ENCODE results near the gene CACNA1S. TPM values are rescaled to one million over a fixed set of nuclear protein-coding genes. Genes with fewer than 3 reads are reported as not detected.

The CACNA1S gene
- total RNA-seq, 2 experiments from 2014 or later, result not detected

DNA sequence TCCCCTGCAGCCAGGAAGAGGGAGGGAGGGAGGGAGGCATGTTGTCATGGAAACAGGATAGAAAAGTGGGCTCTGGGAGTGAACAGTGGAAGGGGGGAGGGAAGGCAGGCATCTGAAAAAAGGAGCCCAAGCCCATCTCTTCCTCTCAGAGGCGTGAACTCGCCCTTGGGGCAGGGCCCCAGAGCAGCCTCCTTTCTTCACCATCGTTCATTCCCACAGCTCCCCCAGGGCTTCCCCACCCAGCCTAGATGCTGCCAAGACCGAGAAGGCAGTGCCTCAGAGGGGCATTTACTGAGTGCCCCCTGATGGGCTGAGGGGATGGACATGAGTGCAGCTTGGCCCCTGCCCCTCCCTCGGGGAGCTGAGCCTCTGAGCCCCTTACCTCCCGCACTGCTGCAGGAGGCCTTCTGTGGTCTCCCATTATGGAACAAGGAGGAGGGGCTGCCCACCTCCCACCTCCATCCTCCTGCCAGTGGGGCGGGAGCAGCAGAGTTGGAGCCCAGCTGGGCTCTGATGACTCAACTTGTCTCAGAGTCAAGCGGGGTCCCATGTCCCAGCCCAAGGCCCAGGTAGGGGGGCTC lies 49.6 kb downstream of the CACNA1S start:
- no peaks in the 10 kb centered on the region for H3K36me3 Mint-ChIP-seq (ENCODE audit: low read depth)
- intact Hi-C loops (cut with DNase I, micrococcal nuclease), result no loop called here
- H3K27me3 Mint-ChIP-seq, result peaks cover 9% of the 10 kb centered on the region
- no peak overlapping the region for H3K27ac ChIP-seq (ENCODE audit: low read depth in 1 of 2, low read length in 2 of 2)
- peaks cover 0 to 4% of the 10 kb centered on the region in 2 experiments for H3K27me3 ChIP-seq (ENCODE audit: control insufficient read depth in 1 of 2, insufficient read depth in 2 of 2, low read length in 2 of 2)
- DNase-seq, result no peak
- H3K4me1 ChIP-seq (ENCODE audit: insufficient read depth, low read length), result no peaks in the 10 kb centered on the region
- TF ChIP-seq, protein P1, sequence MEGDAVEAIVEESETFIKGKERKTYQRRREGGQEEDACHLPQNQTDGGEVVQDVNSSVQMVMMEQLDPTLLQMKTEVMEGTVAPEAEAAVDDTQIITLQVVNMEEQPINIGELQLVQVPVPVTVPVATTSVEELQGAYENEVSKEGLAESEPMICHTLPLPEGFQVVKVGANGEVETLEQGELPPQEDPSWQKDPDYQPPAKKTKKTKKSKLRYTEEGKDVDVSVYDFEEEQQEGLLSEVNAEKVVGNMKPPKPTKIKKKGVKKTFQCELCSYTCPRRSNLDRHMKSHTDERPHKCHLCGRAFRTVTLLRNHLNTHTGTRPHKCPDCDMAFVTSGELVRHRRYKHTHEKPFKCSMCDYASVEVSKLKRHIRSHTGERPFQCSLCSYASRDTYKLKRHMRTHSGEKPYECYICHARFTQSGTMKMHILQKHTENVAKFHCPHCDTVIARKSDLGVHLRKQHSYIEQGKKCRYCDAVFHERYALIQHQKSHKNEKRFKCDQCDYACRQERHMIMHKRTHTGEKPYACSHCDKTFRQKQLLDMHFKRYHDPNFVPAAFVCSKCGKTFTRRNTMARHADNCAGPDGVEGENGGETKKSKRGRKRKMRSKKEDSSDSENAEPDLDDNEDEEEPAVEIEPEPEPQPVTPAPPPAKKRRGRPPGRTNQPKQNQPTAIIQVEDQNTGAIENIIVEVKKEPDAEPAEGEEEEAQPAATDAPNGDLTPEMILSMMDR (IDR thresholded peaks at IDR 0.05), result no peak
- H3K9me3 ChIP-seq (ENCODE audit: control insufficient read depth in 1 of 2, insufficient read depth in 1 of 2, low read length in 2 of 2), result no peaks in the 10 kb centered on the region
- ChIA-PET CTCF (no interaction called here), POLR2A (no interaction called here)
- peaks cover 6% of the 10 kb centered on the region for H3K4me1 Mint-ChIP-seq (ENCODE audit: low read depth)
- no peak overlapping the region for H3K27ac Mint-ChIP-seq
- no peaks in the 10 kb centered on the region for H3K9me3 Mint-ChIP-seq
- no peak overlapping the region for H3K4me3 Mint-ChIP-seq
- no peak overlapping the region for H3K4me3 ChIP-seq (ENCODE audit: low read length)
- no peaks in the 10 kb centered on the region for H3K36me3 ChIP-seq (ENCODE audit: insufficient read depth, low read length)
- ATAC-seq (ENCODE audit: poor library complexity), result no peak

DNA sequence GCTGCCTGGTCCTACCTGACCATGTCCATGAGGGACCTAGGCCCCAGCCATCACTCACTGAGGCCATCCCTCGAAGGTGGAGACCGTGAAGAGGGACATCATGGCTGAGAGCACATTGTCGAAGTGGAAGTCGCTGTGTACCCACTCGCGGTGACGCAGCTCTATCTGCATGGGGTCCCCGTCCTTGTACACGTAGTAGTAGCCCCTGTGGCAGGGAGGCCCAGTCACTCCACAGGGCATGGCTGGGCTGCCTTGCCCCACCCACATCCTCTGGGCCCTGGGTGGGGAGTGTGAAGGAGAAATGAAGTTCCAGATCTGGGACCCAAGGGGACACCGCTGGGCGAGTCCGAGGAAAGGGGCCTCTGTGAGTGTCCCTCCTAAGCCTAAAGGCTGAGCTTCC lies 50.3 kb downstream of the CACNA1S start:
- Histone ChIP-seq H3K27me3 (ENCODE audit: control insufficient read depth in 1 of 2, insufficient read depth in 2 of 2, low read length in 2 of 2) (peaks cover 0 to 4% of the 10 kb centered on the region in 2 experiments), H3K9me3 (ENCODE audit: control insufficient read depth in 1 of 2, insufficient read depth in 1 of 2, low read length in 2 of 2) (no peaks in the 10 kb centered on the region), H3K27ac (ENCODE audit: low read depth in 1 of 2, low read length in 2 of 2) (no peak overlapping the region), H3K36me3 (ENCODE audit: insufficient read depth, low read length) (no peaks in the 10 kb centered on the region), H3K4me1 (ENCODE audit: insufficient read depth, low read length) (no peaks in the 10 kb centered on the region), H3K4me3 (ENCODE audit: low read length) (no peak overlapping the region)
- Mint-ChIP-seq H3K4me3 (no peak overlapping the region), H3K27me3 (peaks cover 3% of the 10 kb centered on the region), H3K4me1 (ENCODE audit: low read depth) (peaks cover 6% of the 10 kb centered on the region), H3K9me3 (no peaks in the 10 kb centered on the region), H3K27ac (no peak overlapping the region), H3K36me3 (ENCODE audit: low read depth) (no peaks in the 10 kb centered on the region)
- intact Hi-C loops (cut with DNase I, micrococcal nuclease), result no loop called here
- ChIA-PET CTCF (no interaction called here), POLR2A (no interaction called here)
- TF ChIP-seq, protein P1 (IDR thresholded peaks at IDR 0.05), result no peak
- no peak for DNase-seq
- ATAC-seq (ENCODE audit: poor library complexity), result no peak

DNA sequence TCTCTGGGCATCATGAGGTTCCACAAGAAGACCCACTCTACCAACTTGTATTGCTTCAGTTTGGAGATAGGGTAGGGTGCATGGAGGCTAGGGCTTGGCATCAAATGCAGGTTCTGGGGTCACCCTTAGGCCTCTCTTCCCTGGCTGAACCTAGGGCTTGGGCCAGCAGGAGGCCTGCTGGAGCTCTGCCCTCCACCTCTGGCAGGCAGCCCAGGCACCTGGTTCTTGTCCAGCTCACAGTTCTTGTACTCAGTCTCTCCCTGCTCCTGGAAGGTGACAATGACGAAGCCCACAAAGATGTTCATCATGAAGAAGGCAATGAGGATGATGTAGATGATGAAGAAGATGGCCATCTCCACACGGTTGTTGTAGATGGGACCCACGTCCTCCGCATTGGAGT lies 51.2 kb downstream of the CACNA1S start:
- H3K9me3 Mint-ChIP-seq, result no peaks in the 10 kb centered on the region
- Histone ChIP-seq H3K27me3 (ENCODE audit: control insufficient read depth in 1 of 2, insufficient read depth in 2 of 2, low read length in 2 of 2) (peaks cover 0 to 4% of the 10 kb centered on the region in 2 experiments), H3K9me3 (ENCODE audit: control insufficient read depth in 1 of 2, insufficient read depth in 1 of 2, low read length in 2 of 2) (no peaks in the 10 kb centered on the region), H3K4me1 (ENCODE audit: insufficient read depth, low read length) (no peaks in the 10 kb centered on the region), H3K36me3 (ENCODE audit: insufficient read depth, low read length) (no peaks in the 10 kb centered on the region), H3K27ac (ENCODE audit: low read depth in 1 of 2, low read length in 2 of 2) (no peak overlapping the region), H3K4me3 (ENCODE audit: low read length) (no peak overlapping the region)
- H3K27me3 Mint-ChIP-seq, result peaks cover 3% of the 10 kb centered on the region
- no peak for DNase-seq
- no peaks in the 10 kb centered on the region for H3K36me3 Mint-ChIP-seq (ENCODE audit: low read depth)
- ATAC-seq (ENCODE audit: poor library complexity), result no peak
- H3K4me3 Mint-ChIP-seq, result no peak overlapping the region
- CTCF ChIA-PET, result no interaction called here
- TF ChIP-seq, protein P1 (IDR thresholded peaks at IDR 0.05), result no peak
- POLR2A ChIA-PET, result no interaction called here
- no peak overlapping the region for H3K27ac Mint-ChIP-seq
- intact Hi-C loops (cut with DNase I, micrococcal nuclease), result no loop called here
- H3K4me1 Mint-ChIP-seq (ENCODE audit: low read depth), result peaks cover 6% of the 10 kb centered on the region
